GM18508 (cell line): Measurements from ENCODE around the gene MBOAT2.

Experiments used
- ATAC-seq: cut with Tn5 transposase; IDR thresholded peaks from one replicate; pipeline ENCODE4 v1.9.1; 2021; ENCODE audit warnings: moderate number of reproducible peaks; ENCODE audit not compliant: insufficient read depth, unreplicated experiment

The MBOAT2 gene

DNA sequence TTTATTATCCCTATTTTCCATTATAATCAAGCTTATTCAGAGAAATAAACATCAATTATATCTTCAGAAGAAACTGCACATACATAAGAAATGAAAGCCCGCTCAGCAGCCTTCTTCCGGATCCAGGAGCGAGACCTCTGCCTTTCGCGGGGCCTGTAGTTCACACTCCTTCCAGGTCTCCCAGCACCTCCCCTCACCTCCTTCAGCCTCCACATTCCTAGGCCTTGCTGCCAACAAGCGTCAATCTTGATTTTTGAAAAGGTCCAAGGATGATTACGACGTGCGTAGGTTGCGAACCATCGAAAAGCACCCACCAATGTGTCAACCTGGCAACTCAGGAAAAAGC, 165.7 kb downstream of the MBOAT2 start:
- no peak for ATAC-seq

DNA sequence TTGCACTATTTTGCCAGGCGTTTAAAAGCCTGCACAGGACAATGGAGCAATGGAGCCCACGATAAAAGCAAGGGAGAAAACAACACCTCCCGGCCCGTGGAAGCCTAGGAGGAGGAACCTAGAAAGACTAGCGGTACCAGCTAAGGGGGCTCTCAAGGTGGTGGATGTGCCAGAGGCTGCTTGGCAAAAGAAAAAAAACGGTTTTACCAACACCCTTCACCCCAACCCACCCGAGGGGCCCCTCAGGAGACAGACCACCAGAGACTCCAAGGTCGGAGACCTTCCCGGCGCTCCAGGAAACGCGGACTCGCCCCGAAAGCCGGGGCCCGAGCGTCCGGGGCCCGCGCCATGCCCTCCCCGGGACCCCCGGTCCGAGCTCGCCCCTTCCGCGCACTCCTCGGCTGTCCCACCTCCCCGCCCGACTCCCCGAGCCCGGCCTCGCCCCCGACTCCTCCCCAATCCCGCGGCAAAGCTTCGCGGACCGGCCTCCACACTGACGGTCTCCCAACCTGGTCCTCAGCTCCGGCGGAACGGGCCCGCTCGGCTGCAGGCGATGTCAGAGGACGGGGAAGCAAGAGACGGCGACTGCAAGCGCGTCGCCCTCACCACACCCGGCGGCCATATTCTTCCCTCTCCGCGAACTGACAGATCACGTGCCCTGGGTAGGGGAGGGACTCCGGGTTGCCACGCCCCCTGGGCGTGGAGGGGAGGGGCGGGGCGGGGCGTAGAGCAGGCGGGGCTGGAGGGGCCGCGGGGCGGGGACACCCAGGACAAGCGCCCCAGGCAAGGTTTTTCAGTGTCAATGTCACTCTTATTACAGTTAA, 166.3 kb downstream of the MBOAT2 start, which contains the start of gene KIDINS220:
KIDINS220 (minus strand) TSS at position 643 of the 824 bp plus-strand sequence. CDS start 10,520 bp downstream, outside the sequence.
- peak; percentile 47 for ATAC-seq

DNA sequence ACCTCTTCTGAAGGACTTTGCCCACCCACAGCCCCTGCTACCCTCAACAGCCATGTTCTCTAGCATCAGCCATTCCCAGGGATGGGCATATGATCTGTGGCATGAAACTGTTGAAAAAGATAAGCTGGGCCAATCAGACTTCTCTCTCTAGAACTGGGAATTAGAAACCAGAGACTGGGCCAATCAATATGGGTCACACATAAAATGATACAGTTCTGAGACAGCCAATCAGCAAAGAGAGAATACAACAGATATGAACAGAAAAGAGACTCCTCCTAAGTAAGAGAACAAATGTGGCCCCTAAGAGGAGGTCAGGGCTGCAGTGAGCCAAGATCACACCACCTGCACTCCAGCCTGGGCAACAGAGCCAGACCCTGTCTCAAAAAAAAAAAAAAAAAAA, 168.2 kb downstream of the MBOAT2 start:
- ATAC-seq, result no peak

DNA sequence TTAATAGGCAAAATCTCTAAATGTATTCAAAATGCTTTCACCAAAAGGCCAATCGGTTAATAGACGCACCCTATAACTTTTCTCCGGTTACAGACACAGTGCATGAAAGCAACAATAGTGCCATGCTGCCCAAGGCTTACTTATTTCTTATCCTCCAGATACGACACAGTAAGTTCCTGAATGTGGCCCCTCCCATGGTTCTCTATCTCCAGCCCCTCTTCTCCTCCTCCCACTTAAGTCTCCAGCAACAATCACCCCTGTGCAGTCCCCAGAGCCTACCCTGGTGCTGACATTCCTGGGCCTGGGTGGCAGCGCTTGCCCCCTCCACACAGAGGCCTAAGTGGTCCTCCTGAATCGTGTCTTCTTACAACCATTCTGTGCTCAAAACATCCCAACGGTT, 169.6 kb downstream of the MBOAT2 start:
- no peak for ATAC-seq

DNA sequence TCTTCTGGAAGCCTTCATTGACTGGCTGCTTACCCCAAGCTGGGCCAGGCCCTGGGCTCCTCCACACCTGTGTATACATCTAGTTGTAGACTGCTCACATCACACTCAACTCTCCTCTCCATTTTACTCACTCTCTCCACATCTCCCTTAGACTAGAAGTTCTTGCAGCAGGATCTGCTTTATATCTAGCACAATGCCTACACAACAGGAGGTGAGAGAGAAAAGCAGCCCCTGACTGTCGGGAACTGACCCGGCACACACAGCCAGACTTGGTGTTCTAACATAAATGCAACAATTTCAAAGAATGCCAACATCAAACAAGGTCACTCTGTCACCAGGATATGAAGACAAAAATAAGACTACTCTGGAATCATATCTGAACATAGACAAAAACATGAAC, 172.0 kb downstream of the MBOAT2 start:
- ATAC-seq, result no peak

DNA sequence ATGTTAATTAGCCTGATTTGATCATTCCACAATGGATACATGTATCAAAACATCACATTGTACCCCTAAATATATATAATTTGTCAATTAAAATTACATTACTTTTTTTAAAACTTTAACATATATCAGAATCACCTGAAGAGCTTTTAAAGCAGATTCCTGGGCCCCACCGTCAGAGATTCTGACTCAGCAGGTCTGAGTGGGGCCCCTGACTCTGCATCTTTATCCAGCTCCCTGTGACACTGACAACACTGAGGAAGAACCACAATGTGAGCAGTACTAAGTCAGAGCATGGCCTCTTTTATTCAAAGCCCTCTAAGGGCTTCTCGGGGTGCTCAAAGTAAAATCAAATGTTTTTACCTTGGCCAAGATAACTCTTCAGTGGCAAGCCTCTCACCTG, 175.8 kb downstream of the MBOAT2 start:
- ATAC-seq, result no peak

DNA sequence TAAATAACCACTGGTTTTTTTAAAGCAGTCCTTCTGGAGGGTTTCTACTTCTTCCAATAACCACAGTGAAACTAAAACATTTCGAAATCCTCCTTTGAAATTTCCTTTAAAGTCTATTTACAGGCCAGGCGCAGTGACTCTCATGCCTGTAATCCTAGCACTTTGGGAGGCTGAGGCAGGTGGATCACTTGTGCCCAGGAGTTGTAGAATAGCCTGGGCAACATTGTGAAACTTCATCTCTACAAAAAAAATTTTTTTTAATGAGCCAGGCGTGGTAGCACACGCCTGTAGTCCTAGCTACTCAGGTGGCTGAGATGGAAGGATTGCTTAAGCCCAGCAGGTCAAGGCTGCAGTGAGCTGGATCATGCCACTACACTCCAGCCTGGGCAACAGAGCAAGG, 181.3 kb downstream of the MBOAT2 start:
- no peak for ATAC-seq

DNA sequence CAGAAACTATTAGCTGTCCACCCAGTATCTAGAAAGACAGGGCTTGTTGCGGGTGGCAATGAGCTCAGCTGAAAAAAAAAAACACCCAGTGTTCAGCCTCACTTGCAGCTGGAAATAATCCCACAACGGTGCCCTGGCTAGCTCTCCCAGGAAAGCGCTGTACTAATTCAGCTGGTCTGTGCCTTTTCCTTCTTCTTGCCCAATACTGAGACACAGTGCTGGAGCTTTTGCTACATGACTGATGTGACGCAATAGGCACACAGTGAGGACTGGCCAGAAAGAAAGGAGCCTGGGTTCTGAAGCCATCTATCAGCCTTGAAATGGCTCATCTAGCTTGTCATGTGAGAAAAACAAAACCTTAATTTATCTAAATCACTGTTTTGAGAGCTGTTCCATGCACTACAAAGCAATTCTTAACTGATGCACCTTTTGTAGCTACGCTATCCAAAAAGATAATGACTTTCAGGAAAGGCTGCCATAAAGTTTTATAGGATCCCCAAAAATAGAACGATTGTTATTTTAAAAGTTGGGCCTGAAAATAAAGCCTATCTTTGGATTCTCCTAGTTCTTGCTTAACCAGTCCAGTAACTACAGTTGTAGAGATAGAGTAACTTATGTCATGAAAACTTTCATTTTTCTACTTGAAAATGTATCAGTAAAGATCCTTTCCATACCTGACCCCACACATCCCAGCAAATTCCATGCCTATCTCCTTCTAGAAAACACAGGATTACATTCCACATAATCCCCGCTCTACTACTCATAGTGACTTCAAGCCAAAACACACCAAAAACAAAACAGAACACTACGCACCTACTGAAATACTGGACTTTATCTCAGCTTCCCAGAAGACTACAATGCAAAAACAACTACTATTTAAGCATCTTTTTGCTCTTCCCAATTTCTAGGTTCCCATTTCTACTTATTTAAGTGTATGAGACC, 181.9 kb downstream of the MBOAT2 start:
- no peak for ATAC-seq

DNA sequence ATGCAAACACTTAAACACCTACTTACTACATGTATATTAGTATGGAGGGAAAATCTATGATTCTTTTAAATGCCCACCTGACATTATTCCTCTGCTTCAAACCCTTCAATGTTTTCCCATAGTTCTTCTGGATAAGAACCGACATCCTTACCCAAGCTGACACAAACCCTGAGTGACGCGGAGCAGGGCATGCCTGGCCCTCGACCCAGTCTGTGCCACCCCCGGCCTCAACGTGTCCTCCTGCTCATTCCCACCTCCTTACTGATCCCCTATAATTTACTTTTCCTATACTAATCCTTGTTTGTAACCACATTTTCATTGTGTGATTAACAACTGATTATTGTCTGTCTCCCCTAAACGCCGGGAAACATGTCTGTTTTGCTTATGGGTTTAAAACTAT, 183.5 kb downstream of the MBOAT2 start:
- ATAC-seq, result no peak

DNA sequence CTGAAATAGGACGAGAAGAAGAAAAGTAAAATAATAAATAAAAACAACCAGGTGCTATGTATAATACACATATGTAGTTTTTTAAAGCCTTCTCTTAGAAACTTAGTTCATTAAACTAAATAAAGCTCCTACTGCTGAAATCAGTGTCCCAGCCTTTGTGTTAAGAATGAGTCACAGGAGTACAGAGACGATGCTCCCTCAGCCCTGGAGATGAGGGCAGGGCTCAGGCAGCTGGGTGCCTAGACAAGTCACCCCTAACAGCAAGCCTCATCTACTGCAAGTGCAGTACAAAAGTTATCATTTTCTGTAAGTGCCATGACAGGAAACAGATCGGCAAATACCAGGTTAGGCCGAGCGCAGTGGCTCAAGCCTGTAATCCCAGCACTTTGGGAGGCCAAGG, 184.3 kb downstream of the MBOAT2 start:
- ATAC-seq, result no peak

DNA sequence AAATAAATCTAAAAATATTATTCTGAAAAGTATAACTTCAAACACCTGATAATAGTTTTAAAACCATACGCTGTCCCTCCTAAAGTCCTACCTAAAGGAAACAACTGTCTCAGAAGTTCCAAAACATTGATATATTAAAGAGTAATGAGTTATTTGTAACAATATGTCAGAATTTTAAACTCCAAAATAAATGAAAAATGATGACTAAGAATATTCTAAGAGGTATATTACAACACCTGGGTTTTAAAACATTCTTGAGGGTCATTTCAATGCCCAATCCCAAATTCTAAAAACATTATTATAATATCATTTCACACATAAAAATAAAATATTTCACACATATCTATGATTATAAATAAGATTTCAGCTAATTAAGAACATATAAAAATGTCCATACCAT, 186.3 kb downstream of the MBOAT2 start:
- ATAC-seq, result no peak

DNA sequence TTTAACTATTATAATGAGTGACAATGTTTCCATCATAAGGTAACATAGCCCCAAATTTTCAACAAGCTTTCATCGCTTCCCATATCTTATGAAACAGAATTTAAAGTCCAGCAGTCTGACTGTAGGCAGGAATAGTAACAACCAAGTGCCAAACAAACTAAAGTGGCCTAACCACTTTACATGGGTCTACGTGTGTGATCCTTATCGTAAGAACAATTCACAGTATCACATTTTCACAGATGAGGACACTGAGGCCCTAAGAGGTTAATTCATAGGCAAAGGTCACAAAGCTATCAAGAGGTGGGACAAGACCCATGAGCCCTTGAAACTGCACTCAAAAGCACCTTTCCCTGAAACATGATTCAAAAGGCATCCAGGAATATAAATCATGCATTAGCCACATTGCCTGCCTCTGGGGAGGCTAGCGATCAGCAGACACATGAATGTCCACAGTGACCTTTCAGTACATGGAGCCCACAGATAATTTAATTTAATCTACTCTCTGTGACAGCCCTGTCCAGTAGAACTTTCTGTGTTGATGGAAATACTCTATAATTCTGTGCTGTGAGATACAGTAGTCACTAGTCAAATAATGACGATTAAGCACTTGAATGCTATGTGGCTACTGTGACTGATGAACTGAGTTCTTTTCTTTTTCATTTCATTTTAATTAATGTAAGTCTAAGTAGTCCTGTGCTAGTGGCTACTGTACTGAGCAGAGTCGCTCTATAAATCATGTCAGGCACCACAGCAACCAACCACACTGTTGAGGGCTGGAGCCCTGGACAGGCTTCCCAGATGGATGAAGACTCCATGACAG, 196.4 kb downstream of the MBOAT2 start:
- ATAC-seq, result no peak

DNA sequence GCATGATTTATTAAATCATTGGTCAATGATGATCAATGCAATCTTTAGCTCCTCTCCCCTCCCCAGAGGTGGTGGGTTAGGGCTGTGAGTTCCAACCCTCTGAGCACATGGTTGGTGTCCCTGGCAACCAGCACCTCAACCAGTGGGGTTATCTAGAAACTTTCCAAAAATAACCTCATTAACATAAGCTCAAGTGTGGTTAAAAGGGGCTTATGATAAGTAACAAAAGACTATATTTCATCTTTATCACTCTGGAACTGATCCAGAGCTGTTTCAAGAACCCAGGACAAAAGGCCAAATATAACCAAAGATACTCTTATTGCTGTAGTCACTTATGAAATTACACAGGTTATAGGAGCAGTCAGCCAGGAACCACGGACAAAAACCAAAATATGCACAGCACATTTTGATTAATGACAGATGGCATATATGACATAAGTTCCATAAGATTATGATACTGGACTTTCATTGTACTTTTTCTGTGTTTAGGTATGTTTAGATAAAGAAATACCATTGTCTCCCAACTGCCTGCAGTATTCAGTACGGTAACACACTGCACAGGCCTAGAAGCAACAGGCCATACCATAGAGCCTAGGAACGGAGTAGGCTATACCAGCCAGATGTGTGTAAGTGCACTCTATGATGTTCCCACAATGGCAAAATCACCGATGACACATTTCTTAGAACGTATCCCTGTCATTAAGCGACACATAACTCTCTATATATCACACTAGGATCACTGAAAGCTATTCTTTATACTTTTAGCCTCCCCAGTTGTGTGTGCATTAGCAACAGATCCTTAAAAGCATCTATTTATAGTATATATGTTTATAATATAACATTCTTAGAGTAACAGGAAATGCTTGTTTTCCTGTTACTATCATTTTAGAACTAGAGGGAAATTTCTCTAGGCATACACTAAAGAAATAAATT, 197.9 kb downstream of the MBOAT2 start:
- no peak for ATAC-seq

DNA sequence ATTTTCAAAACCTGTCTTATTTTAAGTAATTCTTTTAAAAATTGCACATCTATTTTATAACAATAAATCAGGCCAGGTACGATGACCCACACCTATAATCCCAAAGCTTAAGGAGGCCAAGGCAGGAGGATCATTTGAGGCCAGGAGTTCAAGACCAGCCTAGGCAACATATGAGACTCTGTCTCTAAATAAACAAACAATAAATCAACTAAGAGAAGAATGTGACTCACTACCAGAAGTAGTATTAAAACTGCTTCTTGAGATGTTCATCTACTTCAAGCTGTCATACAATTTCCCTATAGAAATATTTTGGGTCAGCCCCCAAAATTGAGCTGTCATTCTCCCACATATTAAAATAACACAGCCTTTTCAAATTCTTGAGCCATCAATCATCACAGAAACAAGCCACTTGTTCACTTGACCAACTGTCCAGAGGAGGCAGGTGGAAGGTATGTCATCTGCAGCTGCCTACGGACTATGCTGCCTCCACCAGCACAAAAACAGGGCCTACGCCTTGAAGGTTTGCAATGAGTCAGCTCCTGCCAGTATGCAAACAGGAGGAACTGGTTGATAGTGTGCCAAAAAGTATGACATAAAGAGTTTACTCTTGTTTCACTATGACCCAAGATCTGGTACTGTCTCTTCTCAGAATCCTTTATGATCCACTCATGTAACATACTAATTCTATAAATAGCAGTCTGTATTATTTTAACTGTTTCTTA, 199.7 kb downstream of the MBOAT2 start:
- peak; percentile 96 for ATAC-seq

DNA sequence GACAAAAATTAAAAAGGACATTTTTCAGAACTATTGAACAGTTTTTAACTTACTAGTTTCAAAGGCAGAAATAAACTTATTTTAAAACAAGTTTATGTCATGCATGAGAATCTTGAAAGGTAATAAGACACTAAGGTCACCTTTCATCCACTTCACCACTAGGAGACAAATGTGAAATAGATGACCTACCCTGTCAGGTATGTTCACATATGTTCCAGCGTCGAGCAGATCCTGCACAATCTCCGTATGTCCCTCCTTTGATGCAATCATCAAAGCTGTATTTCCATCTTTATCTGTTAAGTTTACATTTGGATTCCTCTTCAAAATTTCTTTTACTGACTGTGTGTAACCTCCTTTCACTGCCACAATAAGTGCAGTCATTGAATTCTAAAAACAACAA, 200.7 kb downstream of the MBOAT2 start:
- ATAC-seq, result no peak
